ENCODE results near the gene ACTN1. TPM values are rescaled to one million over a fixed set of nuclear protein-coding genes. Genes with fewer than 3 reads are reported as not detected.

Gene ACTN1
- total and polyA plus RNA-seq, 2 of the 8 experiments (the other 6 are each of a cell fraction or from before 2014, with no cell fraction given): 236 to 262 TPM

DNA sequence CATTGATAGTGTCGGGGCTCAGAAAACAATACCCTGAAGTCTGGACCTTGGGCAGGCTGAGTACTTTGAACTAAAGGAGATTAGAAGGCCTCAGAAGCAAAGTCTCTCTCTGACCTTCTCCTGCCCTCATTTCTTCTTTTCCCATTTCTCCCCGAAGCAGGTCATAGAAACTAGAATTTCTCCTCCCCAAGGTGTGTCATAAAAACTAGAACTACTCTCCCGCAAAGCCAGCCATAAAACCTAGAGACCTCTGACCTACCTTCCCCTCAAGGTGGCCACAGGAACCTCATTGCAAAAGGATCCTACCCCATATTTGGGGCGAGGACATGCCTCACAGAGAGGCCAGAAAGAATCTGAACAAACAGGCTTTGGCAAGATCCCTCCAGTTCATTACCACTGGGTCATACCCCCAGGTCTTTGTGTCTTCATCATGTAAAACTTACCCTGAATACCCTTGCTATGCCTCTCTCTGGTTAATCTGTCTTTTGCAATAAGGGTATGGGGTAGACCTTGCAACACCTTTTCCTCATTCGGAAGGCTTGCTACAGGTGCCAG lies 121.5 kb downstream of the ACTN1 start (continued):
- TF ChIP-seq CBX5 (IDR thresholded peaks at IDR 0.05; ENCODE audit: low read depth, low read length): no peak
- no peak for TF ChIP-seq RXRA (IDR thresholded peaks at IDR 0.05; ENCODE audit: insufficient read depth, low read depth, low read length)
- no peak for TF ChIP-seq E2F6 (IDR thresholded peaks at IDR 0.05)
- no peak for TF ChIP-seq PHF8 (conservative IDR thresholded peaks at IDR 0.05; ENCODE audit: low read depth, low read length)

All from H1 (cell line).